IPS-11a (cell line): ENCODE data around the gene SEMA3A.

Experiments
- H3K4me3 ChIP-seq: one replicate; pipeline ENCODE4 v1.5.1; 2013; ENCODE audit warnings: low read depth, low read length, control low read depth

SEMA3A gene

GRCh38 chr7:84022684-84023308 is 171.8 kb downstream of the SEMA3A start:
- no peak overlapping the region for H3K4me3 ChIP-seq

DNA sequence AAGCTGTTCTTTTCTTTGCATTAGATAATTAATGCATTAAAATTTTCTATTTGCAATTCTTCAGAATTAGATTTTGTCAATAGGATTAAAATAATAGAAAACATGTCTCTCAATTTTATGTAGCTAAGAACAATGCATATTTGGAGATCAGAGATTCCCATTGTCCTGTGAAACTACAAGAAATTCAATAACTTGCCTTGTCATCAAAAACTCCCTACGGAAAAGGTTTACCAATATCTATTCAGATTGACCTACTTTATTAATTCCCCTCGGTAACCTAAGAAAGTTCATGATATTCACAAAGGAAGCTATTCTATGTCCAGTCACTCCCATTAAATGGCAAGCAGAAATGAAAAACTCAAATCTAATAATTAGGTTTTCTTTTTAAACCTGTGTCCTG is 172.6 kb downstream of the SEMA3A start:
- no peak overlapping the region for H3K4me3 ChIP-seq

DNA sequence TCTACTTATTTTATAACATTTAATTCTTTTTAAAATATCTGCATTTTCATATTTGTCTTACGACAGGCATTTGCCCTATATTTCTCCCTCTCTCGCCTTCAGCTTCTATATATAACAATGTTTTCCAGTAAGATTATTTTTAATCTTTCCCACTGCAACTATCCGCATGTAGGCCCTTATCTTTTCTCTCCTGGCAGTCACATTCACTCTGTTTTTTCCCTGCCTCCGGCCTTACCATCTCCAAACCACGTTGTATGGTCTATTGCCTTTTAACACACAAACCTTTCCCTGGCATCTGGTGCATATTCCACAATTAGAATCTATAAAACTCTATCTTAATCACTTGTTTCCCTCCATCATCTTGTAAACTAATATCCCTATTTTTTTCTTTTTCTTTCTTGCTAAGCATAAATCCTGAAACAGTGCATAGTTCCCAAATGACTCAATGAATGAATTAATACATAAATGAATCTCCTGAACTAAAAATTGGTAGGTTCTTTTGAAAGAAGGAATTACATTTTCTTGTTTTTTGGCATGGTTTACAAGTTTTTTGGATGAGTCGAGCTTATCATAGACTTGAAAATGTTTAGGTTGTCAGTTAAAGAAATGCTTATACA is 173.2 kb downstream of the SEMA3A start:
- H3K4me3 ChIP-seq, result no peak overlapping the region

- H3K4me3 ChIP-seq, result no peak overlapping the region
Measured at GRCh38 chr7:84017651-84018050, 176.9 kb downstream of the SEMA3A start.

DNA sequence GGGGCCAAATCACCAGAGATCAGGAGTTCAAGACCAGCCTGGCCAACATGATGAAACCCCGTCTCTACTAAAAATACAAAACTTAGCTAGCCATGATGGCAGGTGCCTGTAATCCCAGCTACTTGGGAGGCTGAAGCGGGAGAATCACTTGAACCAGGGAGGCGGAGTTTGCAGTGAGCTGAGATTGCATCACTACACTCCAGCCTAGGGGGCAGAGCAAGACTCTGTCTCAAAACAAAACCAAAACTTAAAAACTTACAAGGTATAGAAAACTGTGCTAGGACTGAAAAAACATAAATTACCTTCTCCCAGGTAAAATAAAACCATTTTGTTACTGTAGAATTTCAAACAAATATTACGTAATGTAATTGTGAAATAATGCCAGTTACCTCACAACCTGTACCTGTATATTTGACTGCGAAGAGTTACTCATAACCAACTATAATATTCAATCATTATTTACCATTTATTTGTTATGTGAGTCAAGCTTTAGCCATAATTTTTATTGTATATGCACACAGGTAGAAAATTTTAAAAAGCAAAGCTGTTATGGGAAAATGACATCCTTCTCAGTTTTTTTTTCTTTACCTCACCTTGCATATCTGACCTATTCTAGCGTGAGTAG is 180.9 kb downstream of the SEMA3A start:
- H3K4me3 ChIP-seq, result no peak overlapping the region

- H3K4me3 ChIP-seq, result no peak overlapping the region
Measured at GRCh38 chr7:84009782-84010181, 184.8 kb downstream of the SEMA3A start.

GRCh38 chr7:84009051-84009450 is 185.5 kb downstream of the SEMA3A start:
- H3K4me3 ChIP-seq, result no peak overlapping the region

GRCh38 chr7:84003191-84003590 is 191.4 kb downstream of the SEMA3A start:
- no peak overlapping the region for H3K4me3 ChIP-seq

DNA sequence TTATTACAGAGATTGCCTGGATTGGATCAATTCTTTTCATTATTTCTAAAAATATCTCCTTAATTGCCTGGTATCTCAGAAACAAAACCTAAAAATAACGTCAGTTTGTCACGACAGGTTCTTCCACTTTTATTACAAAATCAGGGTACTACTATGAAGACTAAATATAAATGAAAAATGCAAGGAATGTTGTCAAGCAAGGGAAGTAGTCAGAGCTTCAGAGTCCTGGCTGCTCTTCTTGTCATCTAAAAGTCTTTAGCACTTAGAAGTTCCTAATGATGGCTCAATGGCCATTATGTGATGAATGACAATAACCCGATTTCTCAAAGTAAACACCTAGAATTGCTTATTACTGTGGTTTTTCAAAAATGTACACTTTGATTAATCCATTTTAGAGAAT is 192.2 kb downstream of the SEMA3A start:
- no peak overlapping the region for H3K4me3 ChIP-seq

- H3K4me3 ChIP-seq, result no peak overlapping the region
Measured at GRCh38 chr7:83996879-83997278, 197.7 kb downstream of the SEMA3A start.

DNA sequence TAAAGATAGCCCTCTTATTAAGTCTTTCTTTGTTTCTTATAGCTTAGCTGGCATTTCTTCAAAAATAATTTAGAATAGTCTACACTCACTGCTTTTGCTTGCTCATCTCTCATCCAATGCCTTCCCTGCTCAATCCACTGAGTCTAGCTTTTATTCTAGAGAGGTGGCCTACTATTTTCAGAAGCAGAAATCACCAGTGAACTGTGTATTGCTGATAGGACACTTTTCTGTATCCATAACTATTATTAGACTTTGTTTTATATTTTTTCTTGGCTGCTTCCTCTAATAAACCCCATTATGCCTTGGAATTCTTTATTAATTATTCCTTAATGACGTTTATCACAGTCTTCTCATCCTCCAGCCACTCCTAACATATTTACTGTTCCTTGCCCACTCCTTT is 206.8 kb downstream of the SEMA3A start:
- no peak overlapping the region for H3K4me3 ChIP-seq

DNA sequence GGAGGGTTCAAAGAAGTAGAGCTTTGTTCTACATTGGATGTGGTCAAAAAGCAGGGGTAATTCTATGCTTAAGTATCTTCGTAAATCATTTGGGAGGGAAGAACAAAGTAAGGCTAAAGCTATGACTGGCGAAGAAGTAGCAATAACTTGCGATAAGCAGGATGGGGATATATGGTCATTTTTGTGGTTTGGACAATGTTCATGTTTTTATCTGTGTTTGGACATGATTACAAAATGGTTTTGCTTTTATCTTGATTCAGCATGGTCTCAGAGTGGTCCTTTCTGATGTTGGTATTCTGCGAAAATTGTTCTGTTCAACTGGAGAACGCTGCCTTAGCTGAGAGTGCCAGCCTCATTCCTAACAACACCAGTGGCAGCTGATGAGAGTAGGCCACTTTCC is 208.8 kb downstream of the SEMA3A start:
- no peak overlapping the region for H3K4me3 ChIP-seq

DNA sequence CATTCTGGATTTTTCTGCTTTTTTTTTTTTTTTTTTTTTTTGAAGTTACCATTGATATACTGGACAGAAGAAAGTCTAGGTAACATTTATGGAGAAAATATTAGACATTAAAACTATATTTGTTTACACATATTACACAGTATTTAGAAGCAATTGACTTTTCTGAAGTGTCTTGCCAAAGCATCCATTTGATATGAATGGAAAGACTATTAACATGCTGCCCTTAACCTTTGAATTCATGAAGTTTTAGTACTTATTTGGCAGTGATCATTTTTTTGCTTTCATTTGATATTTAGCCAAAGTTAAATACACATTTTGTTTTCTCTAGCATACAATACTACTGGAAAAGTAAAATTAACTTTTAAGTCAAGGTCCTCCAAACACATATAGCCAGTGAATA is 210.0 kb downstream of the SEMA3A start:
- H3K4me3 ChIP-seq, result no peak overlapping the region

DNA sequence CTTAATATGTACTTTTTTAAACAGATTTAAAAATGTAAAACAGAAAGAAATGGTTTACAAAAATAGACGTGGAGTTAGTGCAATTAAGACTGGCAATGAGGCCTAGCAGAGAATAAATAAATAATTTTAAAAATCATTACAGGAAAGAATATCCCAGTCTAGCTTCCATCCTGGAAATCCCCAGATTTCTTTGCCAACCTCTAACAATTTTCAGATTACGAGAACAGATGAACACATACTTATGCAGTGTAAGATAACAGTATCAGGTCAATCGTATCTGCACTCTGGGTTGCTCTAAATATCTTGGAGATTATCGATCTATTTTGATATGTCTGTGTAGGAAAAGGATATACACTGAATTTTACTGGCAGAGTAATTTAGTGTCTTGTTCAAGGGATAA is 210.5 kb downstream of the SEMA3A start:
- H3K4me3 ChIP-seq, result no peak overlapping the region

- H3K4me3 ChIP-seq, result no peak overlapping the region
Measured at GRCh38 chr7:83983606-83984005, 211.0 kb downstream of the SEMA3A start.

DNA sequence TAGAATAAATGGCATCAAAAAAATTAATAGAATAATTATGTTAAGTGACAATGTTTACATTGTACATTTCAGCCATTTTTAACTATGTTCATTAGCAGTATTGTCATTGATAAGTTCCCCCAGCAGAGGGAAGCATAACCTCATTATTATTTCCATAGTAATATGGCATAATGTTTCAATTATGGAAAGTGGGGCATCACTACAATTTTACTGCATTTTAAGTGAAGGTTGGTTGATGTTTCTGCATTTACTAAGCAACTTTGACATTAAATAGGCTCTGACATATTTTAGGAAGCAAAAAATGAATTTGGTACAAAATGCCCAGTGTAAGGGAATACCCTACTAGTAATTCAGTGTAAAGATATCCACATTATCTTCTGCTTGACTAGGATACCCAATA is 218.3 kb downstream of the SEMA3A start:
- no peak overlapping the region for H3K4me3 ChIP-seq

GRCh38 chr7:83970081-83970480 is 224.5 kb downstream of the SEMA3A start:
- no peak overlapping the region for H3K4me3 ChIP-seq

DNA sequence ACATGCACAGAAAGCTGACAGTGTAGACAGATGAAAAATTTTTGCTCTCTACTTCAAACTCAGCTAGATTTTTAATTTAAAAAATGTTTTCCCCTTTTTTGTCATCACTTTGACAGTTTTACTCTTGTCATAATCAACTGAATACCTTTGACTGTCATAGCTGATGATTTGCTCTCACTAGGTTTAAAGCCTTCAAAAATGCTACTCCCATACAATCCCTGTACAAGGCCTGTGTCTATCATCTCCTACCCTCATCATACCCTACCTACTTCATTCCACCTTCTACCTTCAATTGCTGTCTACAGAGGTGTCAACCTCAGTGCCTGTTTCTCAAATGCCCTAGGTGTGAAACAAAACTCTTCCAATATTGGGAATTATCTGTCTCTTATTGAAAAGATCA is 230.3 kb downstream of the SEMA3A start:
- H3K4me3 ChIP-seq, result no peak overlapping the region

DNA sequence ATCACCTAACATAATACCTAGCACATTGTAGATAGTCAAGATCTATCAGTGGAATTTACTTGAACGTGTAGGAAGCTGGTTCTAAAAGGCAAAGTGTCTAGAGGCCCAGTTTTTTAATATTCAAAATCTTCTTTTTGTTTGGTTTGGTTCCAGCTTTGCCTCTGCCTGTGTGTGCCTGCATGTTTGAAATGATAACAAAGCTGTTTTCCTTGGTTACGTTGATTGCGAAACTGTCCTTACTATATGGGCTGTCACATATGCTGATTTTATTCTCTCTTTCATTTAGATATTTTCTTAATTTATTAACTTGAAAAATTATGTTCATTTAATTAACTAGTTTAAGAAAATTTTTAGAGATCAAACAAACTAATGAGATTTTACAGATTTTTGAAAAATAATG is 237.3 kb downstream of the SEMA3A start:
- no peak overlapping the region for H3K4me3 ChIP-seq

DNA sequence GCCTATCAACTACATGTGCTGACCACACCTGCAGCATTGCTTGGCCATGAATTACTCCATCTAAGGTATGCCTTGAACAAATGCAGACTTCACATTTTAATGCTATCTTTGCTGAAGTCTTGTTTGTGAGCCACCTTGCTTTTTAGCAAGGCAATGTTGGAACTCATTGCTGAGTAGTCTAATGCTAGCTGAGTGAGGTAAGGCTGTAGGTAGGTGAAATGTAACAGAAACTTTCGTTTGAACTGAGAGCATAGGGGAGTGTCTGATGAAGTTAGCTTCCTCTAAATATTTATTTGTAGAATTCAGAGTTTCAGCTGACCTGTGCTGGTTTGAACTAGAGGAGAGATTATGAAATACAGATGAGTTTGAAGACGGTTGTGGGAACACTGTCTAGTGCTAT is 238.5 kb downstream of the SEMA3A start:
- H3K4me3 ChIP-seq, result no peak overlapping the region

- no peak overlapping the region for H3K4me3 ChIP-seq
Measured at GRCh38 chr7:83952236-83952635, 242.4 kb downstream of the SEMA3A start.

DNA sequence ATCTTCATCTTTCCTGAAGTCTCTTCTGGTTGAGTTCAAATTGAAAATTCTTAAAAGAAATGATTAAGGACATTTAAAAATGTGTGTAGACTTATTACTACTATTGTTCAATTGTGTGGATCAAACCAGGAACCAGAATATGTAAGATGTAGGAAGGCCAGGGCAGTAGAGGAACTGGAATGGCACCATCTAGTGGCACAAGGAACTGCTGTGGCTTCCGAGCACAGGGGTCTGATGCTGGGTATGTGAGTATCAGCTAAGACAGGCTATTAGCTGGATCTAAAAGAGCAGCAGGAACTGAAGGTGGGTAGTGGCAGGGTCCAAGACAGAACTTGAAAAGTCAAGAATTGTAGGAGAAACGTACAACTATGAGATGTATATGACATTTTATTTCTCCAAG is 247.3 kb downstream of the SEMA3A start:
- H3K4me3 ChIP-seq, result no peak overlapping the region

DNA sequence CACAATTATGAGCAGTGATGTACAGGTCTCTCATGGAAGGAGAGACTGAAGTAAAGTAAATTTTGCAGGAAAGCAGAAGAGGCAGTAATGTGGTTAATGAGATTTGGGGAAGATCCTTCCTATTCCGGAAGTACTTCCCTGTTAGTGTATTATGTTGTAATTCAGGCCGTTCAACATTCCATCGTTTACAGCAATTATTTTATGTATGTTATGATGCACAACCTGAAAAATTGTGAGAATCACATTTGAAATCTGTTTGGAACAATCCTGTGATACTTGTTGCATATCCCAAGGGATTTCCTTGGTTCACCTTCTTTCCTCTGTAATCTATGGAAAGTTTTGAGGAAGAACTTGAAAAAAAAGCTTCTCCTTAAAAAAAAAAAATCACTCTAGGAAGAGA is 247.8 kb downstream of the SEMA3A start:
- H3K4me3 ChIP-seq, result no peak overlapping the region
